HG02884 (cell line): Measurements from ENCODE around the gene GNAT3.

Source experiments
- ATAC-seq: cut with Tn5 transposase; IDR thresholded peaks from one replicate; pipeline ENCODE4 v1.9.1; 2021; ENCODE audit warnings: mild to moderate bottlenecking, moderate library complexity; ENCODE audit not compliant: unreplicated experiment

GNAT3 gene

DNA sequence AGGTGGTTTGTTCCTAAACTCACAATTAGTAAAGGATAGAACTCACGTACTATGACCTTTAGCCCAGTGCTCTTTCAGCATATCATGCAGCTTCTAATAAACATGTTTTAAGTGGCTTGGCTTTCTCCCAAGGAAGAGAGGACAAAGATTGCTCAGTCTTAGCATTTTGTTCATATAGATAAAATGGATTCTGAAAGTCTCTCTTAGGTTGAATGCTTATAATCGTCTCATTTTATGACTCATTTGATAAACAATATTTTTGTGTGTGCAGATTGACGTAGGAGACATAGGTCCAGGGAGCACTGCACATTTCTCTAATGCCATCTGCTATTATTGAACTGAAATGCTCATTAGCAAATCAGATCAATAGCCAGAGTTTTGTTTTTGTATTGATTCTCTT, 44.8 kb downstream of the GNAT3 start:
- ATAC-seq: no peak

- no peak for ATAC-seq
Observed at GRCh38 chr7:80466636-80467035, 45.2 kb downstream of the GNAT3 start.

GRCh38 chr7:80464211-80464610, 47.7 kb downstream of the GNAT3 start:
- no peak for ATAC-seq

DNA sequence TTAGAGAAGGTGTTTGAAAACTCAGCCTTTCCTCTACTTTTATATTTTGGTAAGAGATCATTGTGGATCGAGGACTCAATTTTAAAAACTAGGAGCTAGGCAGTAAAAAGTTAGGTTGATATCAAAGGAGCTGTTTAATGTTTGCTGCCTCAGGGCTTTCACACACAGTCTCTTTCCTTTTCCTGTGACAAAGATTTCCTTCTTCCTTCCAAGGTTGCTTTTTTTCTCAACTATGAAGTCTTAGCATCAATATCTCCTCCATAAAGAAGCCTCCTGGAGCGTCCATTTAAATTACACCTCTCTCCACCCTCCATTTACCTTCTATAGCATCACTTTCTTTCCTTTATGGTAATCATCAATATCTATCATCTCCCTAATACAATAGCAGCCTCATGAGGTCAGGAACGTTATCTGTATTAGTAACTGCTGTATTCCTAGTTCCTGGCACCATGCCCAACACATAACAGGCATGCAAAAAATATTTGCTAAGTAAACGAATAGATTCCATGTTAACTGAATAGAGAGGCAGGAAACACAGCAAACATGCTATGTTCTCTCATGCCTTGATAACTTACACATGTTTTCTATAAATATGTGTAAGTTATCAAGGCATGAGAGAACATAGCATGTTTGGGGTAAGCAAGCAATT, 48.5 kb downstream of the GNAT3 start:
- ATAC-seq: no peak

GRCh38 chr7:80460857-80461256, 51.0 kb downstream of the GNAT3 start:
- no peak for ATAC-seq

DNA sequence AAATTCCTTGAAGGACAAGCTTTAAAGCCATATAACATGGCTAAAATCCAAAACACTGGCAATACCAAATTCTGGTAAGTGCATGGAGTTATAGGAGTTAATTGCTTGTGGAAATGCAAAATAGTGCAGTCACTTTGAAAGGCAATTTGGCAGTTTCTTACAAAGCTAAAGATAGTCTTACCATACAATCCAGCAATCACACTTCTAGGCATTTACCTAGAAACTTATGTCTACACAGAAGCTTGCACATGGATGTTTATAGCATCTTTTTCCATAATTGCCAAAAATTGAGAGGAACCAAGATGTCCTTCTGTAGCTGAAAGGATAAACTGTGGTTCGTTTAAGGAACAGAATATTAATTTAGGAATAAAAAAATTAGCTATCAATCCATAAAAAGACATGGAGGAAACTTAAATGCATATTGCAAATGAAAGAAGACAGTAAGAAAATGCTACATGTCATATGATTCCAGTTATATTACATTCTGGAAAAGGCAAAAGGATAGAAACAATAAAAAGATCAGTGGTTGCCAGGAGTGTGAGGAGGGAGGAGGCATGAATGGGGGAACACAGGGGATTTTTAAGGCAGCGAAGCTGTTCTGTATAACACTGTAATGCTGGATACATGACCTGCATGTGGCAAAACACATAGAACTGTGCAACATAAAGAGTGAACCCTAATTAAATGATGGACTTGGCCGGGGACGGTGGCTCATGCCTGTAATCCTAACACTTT, 51.9 kb downstream of the GNAT3 start:
- no peak for ATAC-seq

DNA sequence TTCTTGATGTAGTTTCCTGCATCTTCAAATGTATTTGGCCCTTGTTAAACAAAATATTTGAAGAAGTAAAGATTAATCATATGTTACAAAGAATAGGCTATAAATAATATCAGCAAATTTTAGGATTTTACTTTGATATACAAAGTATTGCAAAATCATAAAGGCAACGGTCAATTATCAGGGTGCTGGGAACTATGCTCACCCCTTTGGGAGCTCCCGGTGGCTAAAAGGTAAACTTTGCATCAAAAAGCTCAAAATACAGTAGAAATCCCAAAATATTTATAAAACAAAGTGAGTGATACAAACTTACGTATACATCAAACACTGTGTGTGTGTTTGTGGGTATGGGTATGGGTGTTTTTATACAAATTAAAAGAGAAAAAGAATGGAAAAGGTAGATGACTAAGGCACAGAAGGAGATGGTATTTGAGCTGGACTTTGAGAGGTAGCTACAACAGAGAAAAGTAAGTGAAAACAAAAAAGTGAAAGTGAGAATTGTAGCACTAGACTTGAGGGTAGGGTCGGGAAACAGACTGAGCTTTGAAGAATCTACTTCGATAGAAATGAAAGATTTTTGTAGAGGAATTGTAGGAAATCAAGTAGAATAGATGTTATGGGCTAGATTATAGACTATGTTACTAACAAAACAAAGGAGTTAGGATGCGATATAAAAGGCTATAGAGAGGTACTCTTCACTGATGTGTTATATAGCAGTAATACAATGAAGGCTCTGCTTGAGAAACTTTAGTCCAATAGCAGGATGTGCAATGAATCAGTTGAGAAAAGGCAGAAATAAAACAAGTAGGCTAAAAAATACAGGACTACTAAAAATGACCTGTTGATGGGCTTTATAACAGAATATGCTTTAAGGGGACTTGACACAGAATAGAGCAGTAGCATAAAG, 52.8 kb downstream of the GNAT3 start:
- no peak for ATAC-seq

DNA sequence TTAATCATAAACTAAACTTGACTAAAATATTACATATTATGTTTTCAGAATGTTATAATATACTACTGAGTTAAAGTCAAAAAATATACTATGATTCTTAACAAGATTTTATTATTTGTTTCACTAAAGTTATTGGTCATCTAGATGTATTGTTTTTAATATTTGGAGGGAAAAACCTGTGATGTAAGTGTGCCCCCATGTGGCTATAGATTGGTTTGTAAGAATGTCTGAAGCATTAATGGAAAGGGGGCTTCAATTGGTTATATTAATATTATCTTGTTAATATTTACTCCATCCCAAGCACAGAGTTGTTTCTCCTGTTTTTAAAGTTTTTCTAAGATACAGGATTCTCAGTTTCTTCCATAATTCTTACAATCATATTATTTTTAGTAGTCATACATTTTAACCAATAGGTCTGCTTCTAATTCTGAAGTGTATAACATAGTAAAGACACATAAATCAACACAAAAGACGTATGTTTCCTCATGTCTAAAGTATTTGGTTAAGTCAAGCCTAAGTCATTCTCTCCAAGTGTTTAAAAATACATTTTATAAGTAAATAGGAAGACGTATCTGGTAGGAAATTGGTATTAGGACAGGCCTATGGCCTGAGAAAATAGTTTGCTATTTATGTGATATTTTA, 58.0 kb downstream of the GNAT3 start:
- ATAC-seq: no peak

- ATAC-seq: no peak
Observed at GRCh38 chr7:80450621-80451308, 61.1 kb downstream of the GNAT3 start.

GRCh38 chr7:80449836-80450235, 62.0 kb downstream of the GNAT3 start:
- ATAC-seq: no peak

DNA sequence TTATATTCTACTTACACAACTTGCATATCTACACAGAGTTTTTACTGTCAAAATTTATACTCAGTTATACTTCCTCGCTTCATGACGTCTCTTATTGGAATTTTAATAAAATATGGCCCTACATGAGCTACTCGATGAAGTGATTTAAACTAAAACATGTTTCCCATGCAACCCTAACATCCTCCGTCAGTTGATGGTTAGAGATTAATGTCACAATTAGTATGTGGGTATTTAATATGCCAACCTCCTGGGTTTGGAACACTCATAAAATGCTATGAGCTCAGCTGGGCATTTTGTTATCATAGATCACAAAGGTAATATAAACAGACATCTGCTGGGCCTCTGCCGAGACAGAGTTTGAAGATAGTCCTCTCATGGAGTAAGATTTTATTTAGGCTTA, 66.5 kb downstream of the GNAT3 start:
- no peak for ATAC-seq

DNA sequence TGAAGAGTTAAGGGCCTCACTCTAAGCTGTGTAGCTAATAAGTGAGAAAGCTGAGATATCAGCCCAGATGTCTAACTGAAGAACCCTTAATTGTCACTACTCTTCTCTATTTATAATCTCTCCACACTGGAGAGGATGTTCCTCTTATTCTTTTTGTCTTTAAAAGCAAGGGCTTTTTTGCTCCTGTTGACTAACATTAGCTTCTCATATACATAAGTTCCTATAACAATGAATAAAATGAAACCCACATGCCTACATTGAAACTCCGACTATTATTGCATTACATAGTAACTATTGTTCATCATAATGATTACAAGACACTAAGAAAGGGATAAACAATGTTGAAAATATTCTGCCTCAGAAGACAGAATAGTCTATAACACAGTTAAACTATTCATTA, 67.1 kb downstream of the GNAT3 start:
- ATAC-seq: no peak

DNA sequence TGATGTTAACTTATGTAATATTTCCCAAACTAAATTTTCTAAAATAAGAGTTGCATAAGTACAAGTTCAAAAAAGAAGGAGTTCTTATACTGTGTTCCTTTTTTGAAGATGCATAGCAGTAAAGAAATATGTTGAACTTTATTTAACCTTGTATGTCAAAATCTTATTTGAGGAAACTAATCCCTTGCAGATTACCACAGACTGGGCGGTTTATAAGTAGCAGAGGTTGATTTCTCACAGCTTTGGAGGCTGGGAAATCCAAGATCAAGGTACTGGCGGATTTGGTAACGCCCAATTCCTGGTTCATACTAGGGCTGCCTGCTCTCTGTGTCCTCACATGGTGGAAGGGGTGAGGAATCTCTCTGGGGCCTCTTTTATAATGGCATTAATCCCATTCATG, 68.5 kb downstream of the GNAT3 start:
- ATAC-seq: no peak

DNA sequence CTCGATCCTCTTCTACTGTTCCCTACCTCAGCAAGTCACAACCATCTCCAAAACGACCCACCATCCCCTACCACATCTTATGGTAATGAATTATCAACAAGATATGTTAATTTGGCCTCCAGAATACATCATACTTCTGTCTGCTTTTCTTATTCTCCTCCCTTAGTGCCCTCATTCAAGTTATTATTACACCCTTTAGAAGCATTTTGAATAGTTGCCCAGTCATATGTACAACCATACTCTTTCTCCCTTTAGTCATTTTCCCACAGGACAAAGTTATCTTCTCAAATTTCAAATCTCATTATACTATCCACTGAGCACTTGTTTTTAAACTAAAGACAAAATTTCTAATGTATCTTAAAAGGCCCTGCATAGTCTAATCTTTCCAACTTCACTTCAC, 71.0 kb downstream of the GNAT3 start:
- ATAC-seq: no peak

- no peak for ATAC-seq
Observed at GRCh38 chr7:80439894-80440821, 71.7 kb downstream of the GNAT3 start.

DNA sequence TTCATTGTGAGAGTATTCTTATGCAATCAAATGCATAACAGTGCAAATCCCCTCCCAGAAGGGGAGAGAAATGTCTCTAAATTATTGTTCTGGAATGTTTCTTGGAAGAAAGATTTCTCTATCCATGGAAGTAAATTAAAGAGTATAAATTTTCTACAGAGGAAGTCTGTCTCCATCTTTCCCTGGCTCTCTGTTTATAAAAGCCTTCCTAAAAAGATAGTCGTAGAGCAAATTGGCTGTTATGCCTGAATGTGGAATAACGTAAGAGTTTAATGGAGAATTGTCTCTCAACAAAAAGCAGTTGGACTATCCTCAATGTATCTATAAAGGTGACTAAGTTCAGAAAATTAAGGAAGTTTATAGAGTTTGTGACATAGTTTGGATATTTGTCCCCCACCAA, 76.3 kb downstream of the GNAT3 start:
- no peak for ATAC-seq

- ATAC-seq: no peak
Observed at GRCh38 chr7:80434047-80434446, 77.8 kb downstream of the GNAT3 start.

DNA sequence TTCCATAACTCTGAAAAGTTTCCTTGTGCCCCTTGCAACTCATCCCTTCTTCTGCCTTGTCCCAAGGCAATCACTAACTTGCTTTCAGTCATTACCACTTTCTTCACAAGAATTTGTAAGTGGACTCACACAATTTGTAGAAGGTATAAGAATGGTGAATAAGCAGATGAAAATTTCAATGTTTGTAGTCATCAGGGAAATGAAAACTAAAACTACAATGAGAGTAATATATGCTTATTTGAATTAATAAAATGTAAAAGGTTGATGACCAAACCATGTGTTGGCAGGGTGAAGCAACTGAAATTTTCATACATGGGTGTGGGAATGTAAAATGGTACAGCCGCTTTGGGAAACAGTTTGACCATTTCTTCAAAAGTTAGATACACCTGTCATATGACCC, 79.7 kb downstream of the GNAT3 start:
- no peak for ATAC-seq

GRCh38 chr7:80429181-80429580, 82.7 kb downstream of the GNAT3 start:
- no peak for ATAC-seq
